Measurements from ENCODE around the gene FBN3.
"Not testable (repeated sequence)": the region's sequence is repeated elsewhere in the genome, so short reads cannot be mapped to it uniquely, and the experiment has no call there.

The FBN3 gene

DNA sequence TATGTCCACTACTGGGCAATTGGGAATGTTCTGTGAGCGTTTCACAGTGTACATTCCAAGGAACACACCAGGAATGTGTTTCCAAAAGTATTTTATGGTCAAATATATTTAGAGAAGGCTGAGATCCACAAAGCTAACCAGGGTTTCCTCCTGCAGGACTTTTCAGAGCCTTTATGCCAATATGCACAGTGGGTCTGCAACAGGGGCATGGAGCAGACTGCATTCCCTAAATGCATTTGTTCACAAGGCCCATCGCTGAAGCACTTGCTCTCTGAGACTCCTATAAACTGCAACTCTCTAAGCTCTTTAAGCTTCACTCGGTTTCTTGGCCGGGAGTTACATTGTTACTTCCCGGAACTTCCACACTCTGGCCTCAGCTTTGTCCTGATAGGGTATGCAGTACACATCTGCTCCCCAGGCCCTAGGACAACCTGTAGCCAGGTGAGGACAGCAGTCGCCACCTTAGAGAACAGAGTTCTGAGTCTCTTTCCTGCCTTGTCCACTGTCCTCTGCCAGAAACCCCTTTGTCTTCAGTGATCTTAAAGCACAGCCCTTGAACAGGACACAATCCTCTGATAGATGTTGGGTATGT is 33.5 kb downstream of the FBN3 start:
- no peak for DNase-seq

DNA sequence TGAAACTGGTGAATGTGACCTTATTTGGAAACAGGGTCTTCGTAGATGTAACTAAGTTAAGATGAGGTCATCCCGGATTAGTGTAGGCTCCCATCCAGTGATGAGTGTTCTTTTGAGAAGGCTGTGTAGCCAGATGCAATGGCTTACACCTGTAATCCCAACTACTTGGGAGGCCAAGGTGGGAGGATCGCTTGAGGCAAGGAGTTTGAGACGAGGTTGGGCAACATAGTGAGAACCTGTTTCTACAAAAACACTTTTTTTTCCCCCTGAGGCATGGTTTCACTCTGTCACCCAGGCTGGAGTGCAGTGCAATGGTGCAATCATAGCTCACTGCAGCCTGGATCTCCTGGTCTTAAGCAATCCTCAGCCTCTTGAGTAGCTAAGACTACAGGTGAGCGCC is 36.4 kb downstream of the FBN3 start:
- DNase-seq: no peak

- no peak for DNase-seq
Measured at GRCh38 chr19:8111376-8111775, 38.0 kb downstream of the FBN3 start.

- no peak for DNase-seq
Measured at GRCh38 chr19:8110931-8111330, 38.5 kb downstream of the FBN3 start.

GRCh38 chr19:8109890-8110662 is 39.3 kb downstream of the FBN3 start:
- no peak for DNase-seq

GRCh38 chr19:8109455-8109854 is 39.9 kb downstream of the FBN3 start:
- DNase-seq: no peak

GRCh38 chr19:8108560-8109445 is 40.6 kb downstream of the FBN3 start:
- DNase-seq: no peak

GRCh38 chr19:8107301-8107903 is 42.0 kb downstream of the FBN3 start:
- no peak for DNase-seq

DNA sequence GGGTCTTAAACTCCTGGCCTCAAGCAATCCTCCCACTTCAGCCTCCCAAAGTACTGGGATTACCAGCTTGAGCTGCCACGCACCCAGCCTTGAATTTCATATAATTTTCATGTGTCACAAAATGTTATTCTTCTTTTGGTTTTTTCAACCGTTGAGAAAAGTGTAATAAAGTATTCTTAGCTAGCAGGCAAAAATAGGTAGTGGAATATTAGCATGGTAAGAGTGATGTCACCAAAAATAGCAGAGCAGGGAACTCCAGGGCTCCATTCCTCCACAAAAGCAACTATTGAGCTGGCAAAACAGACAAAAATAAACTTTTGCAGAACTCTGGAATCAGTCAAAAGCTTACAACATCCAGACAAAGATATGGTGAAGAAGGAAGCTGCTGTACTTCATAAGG is 43.9 kb downstream of the FBN3 start:
- no peak for DNase-seq

DNA sequence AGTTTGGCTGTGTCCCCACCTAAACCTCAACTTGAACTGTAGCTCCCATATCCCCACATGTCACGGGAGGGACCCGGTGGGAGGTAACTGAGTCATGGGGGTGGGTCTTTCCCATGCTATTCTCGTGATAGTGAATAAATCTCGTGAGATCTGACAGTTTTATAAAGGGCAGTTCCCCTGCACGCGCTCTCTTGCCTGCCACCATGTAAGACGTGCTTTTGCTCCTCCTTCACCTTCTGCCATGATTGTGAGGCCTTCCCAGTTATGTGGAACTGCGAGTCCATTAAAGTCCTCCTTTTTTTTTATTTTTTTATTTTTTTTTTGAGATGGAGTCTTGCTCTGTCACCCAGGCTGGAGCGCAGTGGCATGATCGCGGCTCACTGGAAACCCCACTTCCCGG is 47.5 kb downstream of the FBN3 start:
- DNase-seq: not testable (repeated sequence)

DNA sequence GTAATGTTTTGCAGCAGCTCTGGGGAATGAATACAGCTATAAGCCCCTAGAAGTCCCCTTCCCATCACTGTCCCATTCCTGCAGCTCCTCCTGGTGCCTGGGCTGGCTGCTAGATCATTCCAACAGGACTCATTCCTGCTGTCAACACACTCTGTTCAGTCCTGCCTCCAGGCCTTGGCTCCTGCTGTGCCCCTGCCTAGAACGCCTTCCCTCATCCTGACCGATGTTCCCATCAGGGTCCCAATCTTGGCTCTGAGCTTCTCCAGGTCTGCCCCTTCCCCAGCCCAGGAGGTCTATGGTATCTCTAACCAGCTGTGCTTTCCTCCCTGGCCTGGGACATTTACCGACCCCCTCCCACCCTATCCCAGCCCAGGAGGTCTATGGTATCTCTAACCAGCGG is 48.1 kb downstream of the FBN3 start:
- DNase-seq: no peak

DNA sequence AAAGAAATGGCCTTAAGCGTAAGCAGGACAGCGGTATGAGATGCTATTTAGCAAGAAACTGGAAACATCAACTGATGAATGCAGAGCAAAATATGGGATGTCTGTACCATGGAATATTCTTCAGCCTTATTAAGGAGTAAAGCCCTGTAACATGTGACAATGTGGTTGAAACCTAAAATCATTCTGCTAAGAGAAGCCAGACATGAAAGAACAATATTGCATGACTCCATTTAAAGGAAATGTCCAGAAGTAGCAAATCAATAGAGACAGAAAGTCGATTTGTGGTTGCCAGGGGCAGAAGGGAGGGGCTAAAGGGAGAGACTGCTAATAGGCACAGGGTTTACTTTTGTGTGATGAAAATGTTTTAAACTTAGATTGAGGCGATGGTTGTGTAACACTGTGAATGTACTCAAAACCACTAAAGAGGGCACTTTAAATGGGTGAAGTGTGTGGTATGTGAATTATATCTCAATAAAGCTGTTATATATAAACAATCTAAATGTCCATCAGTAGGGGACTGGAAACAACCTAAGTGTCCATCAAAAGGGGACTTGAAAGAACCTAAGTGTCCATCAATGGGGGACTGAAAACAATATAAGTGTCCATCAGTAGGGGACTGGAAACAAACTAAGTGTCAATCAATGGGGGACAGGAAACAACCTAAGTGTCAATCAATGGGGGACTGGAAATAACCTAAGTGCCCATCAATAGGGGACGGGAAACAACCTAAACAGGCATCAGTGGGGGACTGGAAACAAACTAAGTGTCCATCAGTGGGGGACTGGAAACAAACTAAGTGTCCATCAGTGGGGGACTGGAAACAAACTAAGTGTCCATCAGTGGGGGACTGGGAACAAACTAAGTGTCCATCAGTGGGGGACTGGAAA is 51.5 kb downstream of the FBN3 start:
- no peak for DNase-seq

GRCh38 chr19:8097198-8097597 is 52.2 kb downstream of the FBN3 start:
- no peak for DNase-seq

DNA sequence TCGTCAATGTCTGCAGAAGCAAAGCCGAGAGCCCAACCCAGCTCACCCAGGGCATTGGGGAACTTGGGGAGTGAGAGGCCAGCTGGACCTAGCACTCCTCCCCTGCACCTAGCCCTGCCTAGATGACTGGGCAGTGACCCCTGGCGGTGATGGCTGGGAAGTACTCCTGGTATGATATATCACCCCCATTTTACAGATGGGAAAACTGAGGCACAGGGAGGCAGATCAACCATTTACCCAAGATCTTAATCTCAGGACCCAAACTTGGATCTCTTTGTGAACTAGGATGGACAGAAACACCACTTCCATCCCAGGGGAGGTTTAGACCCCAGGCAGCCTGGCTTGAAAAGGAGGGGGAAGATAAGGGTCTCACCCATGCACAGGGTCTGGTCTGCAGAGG is 53.3 kb downstream of the FBN3 start:
- no peak for DNase-seq

DNA sequence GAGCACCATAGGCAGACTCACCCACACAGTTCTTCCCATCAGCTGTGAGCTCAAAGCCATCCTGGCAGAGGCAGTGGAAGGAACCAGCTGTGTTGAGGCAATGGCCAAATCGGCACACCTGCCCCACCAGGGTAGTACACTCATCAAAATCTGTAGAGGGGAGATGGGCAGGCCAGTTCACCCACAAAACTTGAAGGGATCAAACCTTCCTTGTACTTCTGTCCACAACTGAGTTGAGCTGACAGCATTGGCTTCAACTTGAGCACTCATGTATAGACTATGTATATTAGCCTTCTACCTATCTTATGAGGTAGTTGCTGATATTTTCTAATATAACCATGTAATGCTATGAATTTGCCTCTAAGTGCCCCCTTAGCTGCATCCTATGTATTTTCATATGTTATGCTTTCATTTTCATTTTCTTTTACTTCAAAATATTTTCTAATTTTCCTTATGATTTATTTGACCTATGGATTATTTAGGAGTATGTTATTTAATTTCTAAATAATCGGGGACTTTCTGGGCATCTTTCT is 54.0 kb downstream of the FBN3 start:
- no peak for DNase-seq

DNA sequence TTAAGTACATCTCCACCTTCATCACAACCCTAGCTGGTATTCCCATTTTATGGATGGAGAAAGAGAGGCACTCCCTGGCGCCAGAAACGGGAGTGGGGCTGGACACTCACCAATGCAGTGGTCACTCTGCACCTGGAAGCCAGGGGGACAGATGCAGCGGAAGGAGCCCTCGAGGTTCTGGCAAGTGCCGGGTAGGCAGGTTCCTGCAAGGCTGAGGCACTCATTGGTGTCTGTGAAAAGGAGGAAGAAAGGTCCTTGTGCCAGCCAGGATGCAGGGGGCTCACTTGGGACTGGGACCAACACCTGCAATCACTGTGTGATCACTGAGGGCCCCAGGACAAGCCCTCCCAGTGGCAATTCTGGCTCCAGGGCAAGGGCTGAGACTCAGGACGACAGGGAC is 55.1 kb downstream of the FBN3 start:
- DNase-seq: no peak

- DNase-seq: no peak
Measured at GRCh38 chr19:8093740-8094139, 55.7 kb downstream of the FBN3 start.

DNA sequence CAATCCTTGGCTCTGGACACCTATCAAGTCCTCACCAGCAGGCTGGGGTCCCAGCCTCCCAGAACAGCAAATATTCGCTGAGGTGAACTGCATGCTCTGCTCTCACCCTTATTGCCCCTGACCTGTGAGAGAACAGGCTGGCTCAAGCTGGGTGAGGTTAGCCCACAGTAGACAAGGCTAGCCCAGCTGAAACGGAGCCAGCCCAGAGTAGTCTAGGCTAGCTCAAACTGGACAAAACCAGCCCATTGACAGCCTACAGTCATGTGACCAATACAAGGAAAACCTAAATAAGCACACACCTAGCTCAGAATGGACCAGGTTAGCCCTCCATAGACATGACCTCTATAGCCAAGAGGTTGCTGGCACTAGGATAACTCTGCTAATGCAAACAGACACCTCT is 58.4 kb downstream of the FBN3 start:
- no peak for DNase-seq

- DNase-seq: no peak
Measured at GRCh38 chr19:8089664-8090601, 59.5 kb downstream of the FBN3 start.

DNA sequence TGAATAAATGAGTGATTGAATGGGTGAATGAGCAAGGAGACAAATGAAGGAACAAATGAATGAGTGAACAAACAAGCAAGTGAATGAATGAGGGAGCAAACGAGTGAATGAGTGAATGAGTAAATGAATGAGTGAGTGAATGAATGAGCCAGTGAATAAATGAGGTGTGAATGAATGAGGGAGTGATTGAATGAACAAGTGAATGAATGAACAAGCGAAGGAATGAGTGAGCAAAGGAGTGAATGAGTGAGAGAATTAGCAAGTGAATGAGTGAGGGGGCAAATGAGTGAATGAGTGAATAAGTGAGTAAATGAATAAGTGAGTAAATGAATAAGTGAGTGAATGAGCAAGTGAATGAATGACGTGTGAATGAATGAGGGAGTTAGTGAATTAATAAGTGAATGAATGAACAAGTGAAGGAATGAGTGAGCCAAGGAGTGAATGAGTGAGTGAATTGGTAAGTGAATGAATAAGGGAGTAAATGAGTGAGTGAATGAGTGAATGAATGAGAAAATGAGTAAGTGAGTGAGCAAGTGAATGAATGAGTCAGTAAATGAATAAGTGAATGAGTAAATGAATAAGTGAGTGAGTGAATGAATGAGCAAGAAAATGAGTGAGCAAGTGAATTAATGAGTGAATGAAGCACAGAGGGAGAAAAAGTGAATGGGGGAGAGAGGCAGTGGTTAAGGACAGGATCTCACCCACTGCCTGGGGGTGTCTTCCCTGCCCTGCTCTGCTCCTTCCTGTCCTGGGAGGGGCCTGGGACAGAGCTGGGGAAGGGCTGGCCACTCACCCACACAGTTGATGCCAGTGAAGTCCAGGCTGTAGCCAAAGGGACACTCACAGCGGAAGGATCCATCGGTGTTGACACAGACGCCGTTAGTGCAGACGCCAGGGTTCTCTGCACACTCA is 60.4 kb downstream of the FBN3 start:
- DNase-seq: no peak

All from amniotic stem cell (primary cell).